HepG2 (cell line): ENCODE measurements around the gene HSP90AB1. TPM values are rescaled to one million over a fixed set of nuclear protein-coding genes. Genes with fewer than 3 reads are reported as not detected.

Experiments used
- ATF2 ChIP-seq: sonication (generic); formaldehyde crosslinking; IDR thresholded peaks from 2 replicates; pipeline ENCODE4 v1.4.0; 2020; ENCODE audit warnings: missing genetic modification reagents
- CBFB ChIP-seq: sonication (generic); formaldehyde crosslinking; IDR thresholded peaks from 2 replicates; pipeline ENCODE4 v1.4.0; 2020; ENCODE audit warnings: missing genetic modification reagents
- ERF ChIP-seq: IDR thresholded peaks from 2 replicates; pipeline ENCODE4 v1.6.1; 2018; ENCODE audit warnings: missing biosample characterization, missing genetic modification reagents
- FOXA3 ChIP-seq: IDR thresholded peaks from 2 replicates; pipeline ENCODE4 v1.6.1; 2016; ENCODE audit warnings: missing genetic modification reagents, missing compliant biosample characterization
- ISL2 ChIP-seq: sonication (generic); formaldehyde crosslinking; IDR thresholded peaks from 2 replicates; pipeline ENCODE4 v1.5.0; 2020; ENCODE audit warnings: missing genetic modification reagents
- KDM3A ChIP-seq: IDR thresholded peaks from 2 replicates; pipeline ENCODE4 v1.6.1; 2018; ENCODE audit warnings: low read depth, missing compliant biosample characterization
- MBD4 ChIP-seq: IDR thresholded peaks from 2 replicates; pipeline ENCODE4 v1.6.1; 2012; ENCODE audit warnings: low read length, inconsistent platforms, borderline replicate concordance
- NR2F6 ChIP-seq, 2 experiments: IDR thresholded peaks; 2 replicates each; pipeline ENCODE4 v1.6.1; 2016; ENCODE audit warnings: antibody characterized with exemption in 1 of 2, mild to moderate bottlenecking in 1 of 2
- PHF21A ChIP-seq: sonication (generic); formaldehyde crosslinking; IDR thresholded peaks from 2 replicates; pipeline ENCODE4 v1.5.0; 2020; ENCODE audit warnings: mild to moderate bottlenecking, missing genetic modification reagents
- RFXAP ChIP-seq: sonication (generic); formaldehyde crosslinking; IDR thresholded peaks from 2 replicates; pipeline ENCODE4 v1.4.0; 2020; ENCODE audit warnings: missing genetic modification reagents, borderline replicate concordance
- TBX2 ChIP-seq: sonication (generic); formaldehyde crosslinking; IDR thresholded peaks from 2 replicates; pipeline ENCODE4 v1.5.0; 2020; ENCODE audit warnings: missing genetic modification reagents, mild to moderate bottlenecking, borderline replicate concordance
- ZNF224 ChIP-seq: sonication (generic); formaldehyde crosslinking; IDR thresholded peaks from 2 replicates; pipeline ENCODE4 v1.5.0; 2020; ENCODE audit warnings: mild to moderate bottlenecking, missing genetic modification reagents
- ZNF335 ChIP-seq: sonication (generic); formaldehyde crosslinking; IDR thresholded peaks from 2 replicates; pipeline ENCODE4 v1.4.0; 2020; ENCODE audit warnings: missing genetic modification reagents
- ZNF724P ChIP-seq: sonication (generic); formaldehyde crosslinking; IDR thresholded peaks from 2 replicates; pipeline ENCODE4 v1.8.0; 2022; ENCODE audit warnings: missing genetic modification reagents, borderline replicate concordance
- polyA plus RNA-seq, 8 experiments: library from polyadenylated mRNA; depleted of rRNA in 3 of 8; stranded (reverse) in 7 of 8; unstranded in 1 of 8; fragments of >200 nt; fragmentation: Illumina TruSeq in 4 of 8; extraction: Trizol in 4 of 8; gene quantifications; 2 replicates each; pipeline versions ENCODE4 v1.2.1 to v1.2.3, GENCODE V29; 2011 to 2016; ENCODE audit warnings: low read depth in 4 of 8, missing spikeins in 1 of 8, mixed read lengths in 1 of 8; ENCODE audit not compliant: insufficient read depth in 1 of 8
- total RNA-seq, 5 experiments: library from RNA; depleted of rRNA; stranded (reverse); fragments of >200 nt; fragmentation: Illumina TruSeq; extraction: Trizol; gene quantifications; 2 replicates each; pipeline ENCODE4 v1.2.3, GENCODE V29; 2016; ENCODE audit warnings: low read depth in 1 of 5
- TF ChIP-seq, protein P1 (sequence below): sonication (generic); formaldehyde crosslinking; IDR thresholded peaks from 2 replicates; pipeline ENCODE4 v1.9.0; 2022; ENCODE audit warnings: low read depth, missing genetic modification reagents
- TF ChIP-seq, protein P2 (sequence below): sonication (generic); formaldehyde crosslinking; IDR thresholded peaks from 2 replicates; pipeline ENCODE4 v1.8.0; 2023; ENCODE audit warnings: mild to moderate bottlenecking, missing genetic modification reagents
- TF ChIP-seq, protein P3 (sequence below): sonication (generic); formaldehyde crosslinking; IDR thresholded peaks from 2 replicates; pipeline ENCODE4 v1.8.0; 2022; ENCODE audit warnings: low read depth, missing genetic modification reagents
- TF ChIP-seq, protein P4 (sequence below): IDR thresholded peaks from 2 replicates; pipeline ENCODE4 v1.6.1; 2016; ENCODE audit warnings: missing biosample characterization, missing genetic modification reagents, low read depth
- TF ChIP-seq, protein P5 (sequence below): sonication (generic); formaldehyde crosslinking; IDR thresholded peaks from 2 replicates; pipeline ENCODE4 v1.4.0; 2020; ENCODE audit warnings: missing genetic modification reagents, mild to moderate bottlenecking, borderline replicate concordance

HSP90AB1 gene
- total and polyA plus RNA-seq, 2 of the 13 experiments (the other 11 are each of a cell fraction or from before 2014, with no cell fraction given), result 1,325 to 1,472 TPM

DNA sequence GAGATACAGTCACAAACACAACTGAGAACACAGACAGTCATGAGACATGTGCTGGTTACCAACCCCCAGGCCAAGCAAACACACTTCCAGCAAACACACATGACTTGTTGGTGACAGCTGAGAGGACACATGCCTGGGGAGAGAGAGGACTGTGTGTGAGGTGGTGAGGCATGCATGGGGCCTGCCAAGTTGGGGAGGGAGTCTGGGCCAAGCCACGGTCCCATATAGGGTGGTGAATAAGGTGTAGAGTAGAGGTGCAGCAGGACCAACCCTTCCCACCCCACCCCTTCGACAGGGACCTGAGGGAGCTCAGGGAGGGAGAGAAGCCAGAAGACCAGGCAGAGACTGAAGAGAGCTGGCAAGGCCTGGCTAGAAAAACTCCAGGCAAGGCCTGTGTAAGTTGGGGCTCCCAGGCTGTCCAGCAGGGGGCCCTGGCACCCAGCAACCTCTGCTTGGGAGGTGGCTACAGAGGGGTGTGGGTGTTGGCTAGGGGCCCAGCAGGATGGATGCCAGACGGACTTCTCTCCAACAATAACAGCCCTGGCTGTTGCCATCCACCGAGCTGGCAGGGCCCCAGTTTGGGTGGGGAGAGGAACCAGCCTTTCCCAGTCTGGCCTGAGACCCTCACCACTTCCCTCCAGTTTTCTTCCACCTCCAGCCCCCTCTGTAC, 25.5 kb upstream of the HSP90AB1 start (continued):
- TF ChIP-seq PHF21A (CRISPR knock-in tag) (no peak), NR2F6 (IDR thresholded peaks at IDR 0.05) (no peak), NR2F6 (CRISPR knock-in tag; IDR thresholded peaks at IDR 0.05) (0 out of 2 replicates have a peak, but pooled peaks have one; percentile 27), FOXA3 (CRISPR knock-in tag) (peak; percentile 47; the same call in 1 of the 2 replicates), MBD4 (no peak), ISL2 (CRISPR knock-in tag) (0 out of 2 replicates have a peak, but pooled peaks have one; percentile 40), ZNF224 (no peak), RFXAP (CRISPR knock-in tag) (peak; percentile 14; the same call in 1 of the 2 replicates), KDM3A (CRISPR knock-in tag) (peak; percentile 80; the same call in 1 of the 2 replicates), TBX2 (CRISPR knock-in tag) (peak; percentile 57; the same call in 1 of the 2 replicates), ERF (CRISPR knock-in tag) (peak; percentile 59; the same call in 1 of the 2 replicates), ZNF724P (CRISPR knock-in tag) (no peak), CBFB (CRISPR knock-in tag) (peak; percentile 36; the same call in 1 of the 2 replicates), ATF2 (peak; percentile 71), ZNF335 (CRISPR knock-in tag) (peak; percentile 72; the same call in 1 of the 2 replicates)
- TF ChIP-seq, protein P1, sequence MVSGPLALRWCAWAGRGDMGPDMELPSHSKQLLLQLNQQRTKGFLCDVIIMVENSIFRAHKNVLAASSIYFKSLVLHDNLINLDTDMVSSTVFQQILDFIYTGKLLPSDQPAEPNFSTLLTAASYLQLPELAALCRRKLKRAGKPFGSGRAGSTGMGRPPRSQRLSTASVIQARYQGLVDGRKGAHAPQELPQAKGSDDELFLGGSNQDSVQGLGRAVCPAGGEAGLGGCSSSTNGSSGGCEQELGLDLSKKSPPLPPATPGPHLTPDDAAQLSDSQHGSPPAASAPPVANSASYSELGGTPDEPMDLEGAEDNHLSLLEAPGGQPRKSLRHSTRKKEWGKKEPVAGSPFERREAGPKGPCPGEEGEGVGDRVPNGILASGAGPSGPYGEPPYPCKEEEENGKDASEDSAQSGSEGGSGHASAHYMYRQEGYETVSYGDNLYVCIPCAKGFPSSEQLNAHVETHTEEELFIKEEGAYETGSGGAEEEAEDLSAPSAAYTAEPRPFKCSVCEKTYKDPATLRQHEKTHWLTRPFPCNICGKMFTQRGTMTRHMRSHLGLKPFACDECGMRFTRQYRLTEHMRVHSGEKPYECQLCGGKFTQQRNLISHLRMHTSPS (CRISPR knock-in tag), result peak; percentile 87
- TF ChIP-seq, protein P2, sequence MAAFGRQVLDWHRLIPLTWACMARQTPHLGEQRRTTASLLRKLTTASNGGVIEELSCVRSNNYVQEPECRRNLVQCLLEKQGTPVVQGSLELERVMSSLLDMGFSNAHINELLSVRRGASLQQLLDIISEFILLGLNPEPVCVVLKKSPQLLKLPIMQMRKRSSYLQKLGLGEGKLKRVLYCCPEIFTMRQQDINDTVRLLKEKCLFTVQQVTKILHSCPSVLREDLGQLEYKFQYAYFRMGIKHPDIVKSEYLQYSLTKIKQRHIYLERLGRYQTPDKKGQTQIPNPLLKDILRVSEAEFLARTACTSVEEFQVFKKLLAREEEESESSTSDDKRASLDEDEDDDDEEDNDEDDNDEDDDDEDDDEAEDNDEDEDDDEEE, result 0 out of 2 replicates have a peak, but pooled peaks have one; percentile 7
- TF ChIP-seq, protein P3, sequence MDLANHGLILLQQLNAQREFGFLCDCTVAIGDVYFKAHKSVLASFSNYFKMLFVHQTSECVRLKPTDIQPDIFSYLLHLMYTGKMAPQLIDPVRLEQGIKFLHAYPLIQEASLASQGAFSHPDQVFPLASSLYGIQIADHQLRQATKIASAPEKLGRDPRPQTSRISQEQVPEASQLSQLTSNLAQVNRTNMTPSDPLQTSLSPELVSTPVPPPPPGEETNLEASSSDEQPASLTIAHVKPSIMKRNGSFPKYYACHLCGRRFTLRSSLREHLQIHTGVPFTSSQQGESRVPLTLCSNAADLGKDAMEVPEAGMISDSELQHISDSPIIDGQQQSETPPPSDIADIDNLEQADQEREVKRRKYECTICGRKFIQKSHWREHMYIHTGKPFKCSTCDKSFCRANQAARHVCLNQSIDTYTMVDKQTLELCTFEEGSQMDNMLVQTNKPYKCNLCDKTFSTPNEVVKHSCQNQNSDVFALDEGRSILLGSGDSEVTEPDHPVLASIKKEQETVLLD (CRISPR knock-in tag), result no peak
- TF ChIP-seq, protein P4, sequence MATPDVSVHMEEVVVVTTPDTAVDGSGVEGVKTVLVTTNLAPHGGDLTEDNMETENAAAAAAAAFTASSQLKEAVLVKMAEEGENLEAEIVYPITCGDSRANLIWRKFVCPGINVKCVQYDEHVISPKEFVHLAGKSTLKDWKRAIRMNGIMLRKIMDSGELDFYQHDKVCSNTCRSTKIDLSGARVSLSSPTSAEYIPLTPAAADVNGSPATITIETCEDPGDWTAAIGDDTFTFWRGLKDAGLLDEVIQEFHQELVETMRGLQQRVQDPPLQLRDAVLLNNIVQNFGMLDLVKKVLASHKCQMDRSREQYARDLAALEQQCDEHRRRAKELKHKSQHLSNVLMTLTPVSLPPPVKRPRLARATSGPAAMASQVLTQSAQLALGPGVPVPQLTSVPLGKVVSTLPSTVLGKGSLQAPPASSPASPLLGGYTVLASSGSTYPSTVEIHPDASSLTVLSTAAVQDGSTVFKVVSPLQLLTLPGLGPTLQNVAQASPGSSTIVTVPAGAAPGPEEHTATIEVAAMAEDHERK (CRISPR knock-in tag), result no peak
- TF ChIP-seq, protein P5, sequence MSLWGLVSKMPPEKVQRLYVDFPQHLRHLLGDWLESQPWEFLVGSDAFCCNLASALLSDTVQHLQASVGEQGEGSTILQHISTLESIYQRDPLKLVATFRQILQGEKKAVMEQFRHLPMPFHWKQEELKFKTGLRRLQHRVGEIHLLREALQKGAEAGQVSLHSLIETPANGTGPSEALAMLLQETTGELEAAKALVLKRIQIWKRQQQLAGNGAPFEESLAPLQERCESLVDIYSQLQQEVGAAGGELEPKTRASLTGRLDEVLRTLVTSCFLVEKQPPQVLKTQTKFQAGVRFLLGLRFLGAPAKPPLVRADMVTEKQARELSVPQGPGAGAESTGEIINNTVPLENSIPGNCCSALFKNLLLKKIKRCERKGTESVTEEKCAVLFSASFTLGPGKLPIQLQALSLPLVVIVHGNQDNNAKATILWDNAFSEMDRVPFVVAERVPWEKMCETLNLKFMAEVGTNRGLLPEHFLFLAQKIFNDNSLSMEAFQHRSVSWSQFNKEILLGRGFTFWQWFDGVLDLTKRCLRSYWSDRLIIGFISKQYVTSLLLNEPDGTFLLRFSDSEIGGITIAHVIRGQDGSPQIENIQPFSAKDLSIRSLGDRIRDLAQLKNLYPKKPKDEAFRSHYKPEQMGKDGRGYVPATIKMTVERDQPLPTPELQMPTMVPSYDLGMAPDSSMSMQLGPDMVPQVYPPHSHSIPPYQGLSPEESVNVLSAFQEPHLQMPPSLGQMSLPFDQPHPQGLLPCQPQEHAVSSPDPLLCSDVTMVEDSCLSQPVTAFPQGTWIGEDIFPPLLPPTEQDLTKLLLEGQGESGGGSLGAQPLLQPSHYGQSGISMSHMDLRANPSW, result no peak
